ENCODE measurements around the gene GPD2.

GRCh38 chr2:156443089-156443488 lies 6.9 kb downstream of the GPD2 start:
- TF ChIP-seq ASH2L (IDR thresholded peaks at IDR 0.05; ENCODE audit: insufficient read length, low read depth, low read length) (no peak), ETV6 (CRISPR knock-in tag; conservative IDR thresholded peaks at IDR 0.05) (no peak), MYC (CRISPR knock-in tag; IDR thresholded peaks at IDR 0.05; ENCODE audit: borderline replicate concordance) (no peak), KLF11 (CRISPR knock-in tag; IDR thresholded peaks at IDR 0.05) (no peak)
